Ramos (cell line): Measurements from ENCODE around the gene ISLR.

Experiments
- in situ Hi-C: fragments of 300-500 bp; cut with MboI; formaldehyde crosslinking; loops from one replicate; pipeline ENCODE4 v1.14.3; 2022; ENCODE audit warnings: low sequenced_read_pairs; ENCODE audit not compliant: unreplicated experiment

ISLR gene

GRCh38 chr15:74188216-74188615, 14.7 kb downstream of the ISLR start:
- in situ Hi-C loops = no loop called here

- in situ Hi-C loops = no loop called here
These were observed 18.3 kb downstream of the ISLR start for GRCh38 chr15:74191798-74192197.

DNA sequence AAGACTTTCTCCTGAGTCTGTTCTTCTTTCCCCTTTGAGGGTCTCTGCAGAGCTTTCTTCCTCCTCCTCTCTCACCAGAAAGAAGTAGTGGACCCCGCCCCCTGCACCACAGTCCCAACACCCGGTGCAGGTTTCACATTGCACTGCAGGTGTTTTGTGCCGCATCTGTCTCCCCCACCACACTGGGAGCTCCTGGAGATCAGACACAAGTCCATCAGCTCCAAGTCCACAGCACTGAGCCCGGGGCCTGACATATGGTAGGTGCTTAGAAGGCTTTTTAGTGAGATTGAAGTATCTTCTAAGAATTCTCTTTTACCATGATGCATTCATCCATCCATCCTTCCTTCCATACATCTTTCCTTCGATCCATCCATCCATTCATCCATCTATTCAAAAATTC, 19.2 kb downstream of the ISLR start:
- in situ Hi-C loops = no loop called here

- in situ Hi-C loops = no loop called here
These were observed 19.8 kb downstream of the ISLR start for GRCh38 chr15:74193299-74193718.

GRCh38 chr15:74193905-74194304, 20.4 kb downstream of the ISLR start:
- in situ Hi-C loops = no loop called here

GRCh38 chr15:74194572-74195559, 21.4 kb downstream of the ISLR start:
- in situ Hi-C loops = no loop called here

- in situ Hi-C loops = no loop called here
These were observed 22.7 kb downstream of the ISLR start for GRCh38 chr15:74196175-74196574.

DNA sequence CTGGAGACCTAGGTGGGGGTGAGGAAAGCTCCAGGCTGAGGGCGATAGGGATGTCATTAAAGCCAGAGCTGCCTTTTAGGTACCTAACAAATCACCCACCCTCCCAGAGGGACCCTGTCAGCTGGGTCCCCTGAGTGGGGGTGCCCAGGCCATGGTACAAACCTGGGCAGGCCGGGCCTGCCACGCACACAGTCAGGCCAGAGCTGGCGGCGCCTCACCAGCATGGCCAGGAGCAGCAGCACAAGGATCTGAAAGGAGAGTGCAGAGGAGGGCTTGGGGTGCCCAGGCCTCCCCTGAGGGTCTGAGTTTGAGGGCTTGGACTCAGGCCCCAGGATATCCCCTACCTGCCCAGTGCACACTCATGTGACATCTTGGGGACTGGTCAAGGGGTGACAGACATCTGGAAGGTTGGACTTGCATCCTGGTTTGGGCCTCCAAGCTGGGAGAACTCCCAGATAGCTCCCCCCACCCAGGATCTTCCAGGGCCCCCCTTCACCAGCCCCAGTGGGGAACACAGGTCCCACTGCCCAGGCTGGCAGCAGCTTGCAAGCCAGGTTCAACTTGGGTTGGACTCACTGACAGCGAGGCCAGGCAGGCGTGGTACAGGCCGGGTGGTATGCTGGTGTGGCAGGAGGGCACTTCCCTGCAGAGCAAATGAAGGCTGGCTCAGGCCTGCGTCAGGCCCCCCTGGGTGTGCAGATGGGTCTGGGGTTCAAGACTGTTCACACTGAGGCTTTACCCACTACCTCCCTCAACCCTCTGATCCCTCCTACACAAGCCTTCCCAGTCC, 23.9 kb downstream of the ISLR start:
- in situ Hi-C loops = no loop called here

- in situ Hi-C loops = no loop called here
These were observed 25.8 kb downstream of the ISLR start for GRCh38 chr15:74199297-74199652.

DNA sequence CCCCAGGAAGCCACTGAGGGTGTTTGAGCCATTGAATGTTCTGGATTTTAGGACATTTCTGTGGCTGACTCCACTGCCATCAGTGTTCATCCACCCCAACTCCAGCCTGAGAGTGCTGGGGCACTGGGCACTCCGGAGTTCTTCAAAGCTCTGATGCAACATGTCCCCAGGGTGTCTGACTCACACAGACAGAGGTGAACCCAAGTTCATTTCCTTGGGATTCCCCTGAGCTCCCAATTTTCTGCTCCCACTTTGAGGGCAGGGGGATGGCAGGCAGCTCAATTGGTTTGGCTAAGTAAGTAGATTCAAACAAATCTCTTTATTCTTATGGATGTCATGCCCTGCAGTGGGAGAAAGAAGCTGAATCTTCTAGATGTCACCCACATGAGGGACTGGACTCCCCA, 26.9 kb downstream of the ISLR start:
- in situ Hi-C loops = no loop called here

DNA sequence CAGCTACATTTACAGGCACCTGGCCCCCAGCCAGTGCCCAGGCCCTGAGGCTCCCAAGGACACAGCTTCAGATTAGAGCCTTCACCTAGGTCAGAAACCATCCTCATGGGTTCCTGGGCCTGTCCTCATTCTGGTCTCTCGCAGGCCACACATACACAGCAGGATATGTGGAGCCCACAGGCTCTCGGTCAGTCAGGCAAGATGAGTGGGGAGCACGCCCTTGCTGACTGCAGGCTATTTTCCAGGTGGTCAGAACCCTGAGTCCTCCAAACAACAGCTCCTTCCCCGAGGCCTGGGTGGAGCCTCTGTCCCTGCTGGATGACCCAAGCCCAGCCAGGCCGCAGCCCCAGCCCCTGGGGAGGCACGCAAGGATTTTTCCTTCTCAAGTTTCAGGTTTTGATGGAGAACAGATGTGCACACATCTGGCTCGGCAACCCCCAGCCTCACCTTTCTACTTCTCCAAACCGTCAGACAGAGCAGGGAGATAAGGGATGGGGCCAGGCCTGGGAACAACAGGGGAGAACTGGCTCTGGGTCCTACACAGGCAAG, 27.4 kb downstream of the ISLR start:
- in situ Hi-C loops = no loop called here

DNA sequence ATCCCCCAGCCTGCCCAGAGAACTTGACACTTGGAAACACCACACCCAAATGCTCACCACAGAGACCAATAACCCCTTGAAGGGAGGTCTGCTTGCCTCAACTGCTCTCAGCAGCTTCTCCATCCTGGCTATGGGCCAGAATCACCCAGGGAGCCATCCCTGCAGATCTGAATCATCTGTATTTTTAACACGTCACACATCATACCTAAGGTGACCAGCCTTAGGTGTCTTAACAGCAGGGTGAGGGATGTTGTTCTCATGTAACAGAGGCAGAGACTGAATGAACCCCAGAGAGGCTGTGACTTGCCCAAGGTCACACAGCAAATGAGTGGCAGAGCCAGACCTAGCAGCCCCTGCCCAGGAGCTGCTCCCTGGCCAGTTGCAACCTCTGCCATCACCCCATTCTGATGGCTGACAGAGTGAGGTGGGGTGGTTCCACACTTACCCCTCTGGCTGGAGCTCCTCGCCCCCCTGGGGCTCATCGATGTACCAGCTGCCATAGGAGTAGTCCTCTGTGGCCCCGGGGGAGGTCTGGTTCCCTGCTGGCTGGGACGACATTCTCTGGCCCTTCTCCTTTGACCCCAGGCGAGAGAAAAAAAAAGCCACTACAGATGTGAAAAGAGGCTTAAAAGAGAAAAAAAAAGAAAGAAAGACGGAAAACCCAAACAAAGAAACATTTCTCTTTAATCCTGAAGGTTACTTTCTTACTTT, 28.4 kb downstream of the ISLR start:
- in situ Hi-C loops = no loop called here

- in situ Hi-C loops = no loop called here
These were observed 29.2 kb downstream of the ISLR start, which contains the start of gene STRA6 for GRCh38 chr15:74202452-74203401. TSS of gene STRA6 (minus strand) at chr15:74202787. CDS start at chr15:74202267, 520 bp downstream.

DNA sequence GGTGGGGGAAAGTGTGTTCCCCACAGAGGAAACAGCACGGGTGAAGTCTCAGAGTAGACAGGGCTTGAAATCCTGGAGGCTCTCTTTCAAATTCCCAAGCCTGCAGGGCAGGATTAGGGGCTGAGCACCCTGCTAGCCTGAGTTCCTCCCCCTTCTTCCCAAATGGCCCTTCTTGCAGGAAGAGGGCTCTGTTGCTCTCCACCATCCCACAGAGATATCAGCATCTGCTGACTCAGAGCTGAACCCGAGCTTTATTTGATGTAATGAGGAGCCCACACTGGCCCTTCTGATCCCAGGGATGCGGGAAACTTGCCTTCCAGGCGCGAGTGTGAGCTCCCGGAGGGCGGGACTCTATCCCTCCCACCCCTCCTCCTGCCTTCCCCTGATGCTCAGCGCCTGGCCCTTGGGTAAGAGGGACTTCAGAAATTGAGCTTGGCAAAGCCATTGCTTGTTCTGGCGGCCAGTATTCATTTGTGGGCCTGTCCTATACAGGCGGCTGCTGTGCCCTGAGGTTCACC, 30.5 kb downstream of the ISLR start:
- in situ Hi-C loops = no loop called here

DNA sequence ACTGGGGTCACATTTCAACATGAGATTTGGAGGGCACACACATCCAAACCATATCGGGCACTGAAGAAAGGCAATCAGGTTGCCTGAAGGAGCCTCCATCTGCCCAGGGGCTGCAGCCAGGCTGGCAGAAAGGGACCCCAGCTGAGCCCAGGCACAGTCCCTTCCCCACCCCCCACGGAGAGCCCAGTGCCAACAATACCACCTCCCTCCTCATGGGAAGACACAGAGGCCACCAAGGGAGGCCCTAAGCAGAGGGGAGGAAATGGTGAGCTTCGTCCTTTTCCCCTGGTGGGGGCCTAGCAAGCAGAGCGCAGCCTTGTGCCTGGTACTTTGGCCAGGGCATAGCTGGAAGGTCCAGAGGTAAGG, 32.1 kb downstream of the ISLR start:
- in situ Hi-C loops = no loop called here

DNA sequence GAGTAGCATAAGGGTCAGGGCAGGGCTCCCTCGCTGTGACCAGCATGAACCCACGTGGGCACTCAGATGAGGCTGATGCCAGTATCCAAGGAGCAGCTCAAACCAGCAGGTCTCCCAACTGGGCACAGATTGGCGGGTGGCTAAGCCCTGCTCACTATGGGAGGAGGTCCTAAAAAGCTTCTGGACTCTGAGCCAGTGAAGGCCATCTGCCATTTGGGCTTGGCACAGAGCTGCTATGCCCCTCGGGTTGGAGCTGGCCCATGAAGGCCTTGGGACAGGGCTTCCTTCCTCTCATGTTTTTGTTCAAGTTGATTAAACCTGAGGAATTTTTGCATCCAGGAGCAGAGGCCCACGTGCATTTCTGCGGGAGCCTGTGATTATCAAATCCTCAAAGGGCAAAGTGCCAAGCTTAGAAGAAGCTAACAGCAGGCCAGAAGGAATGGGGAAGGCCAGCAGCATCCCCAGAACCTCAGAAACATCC, 33.3 kb downstream of the ISLR start:
- in situ Hi-C loops = no loop called here

DNA sequence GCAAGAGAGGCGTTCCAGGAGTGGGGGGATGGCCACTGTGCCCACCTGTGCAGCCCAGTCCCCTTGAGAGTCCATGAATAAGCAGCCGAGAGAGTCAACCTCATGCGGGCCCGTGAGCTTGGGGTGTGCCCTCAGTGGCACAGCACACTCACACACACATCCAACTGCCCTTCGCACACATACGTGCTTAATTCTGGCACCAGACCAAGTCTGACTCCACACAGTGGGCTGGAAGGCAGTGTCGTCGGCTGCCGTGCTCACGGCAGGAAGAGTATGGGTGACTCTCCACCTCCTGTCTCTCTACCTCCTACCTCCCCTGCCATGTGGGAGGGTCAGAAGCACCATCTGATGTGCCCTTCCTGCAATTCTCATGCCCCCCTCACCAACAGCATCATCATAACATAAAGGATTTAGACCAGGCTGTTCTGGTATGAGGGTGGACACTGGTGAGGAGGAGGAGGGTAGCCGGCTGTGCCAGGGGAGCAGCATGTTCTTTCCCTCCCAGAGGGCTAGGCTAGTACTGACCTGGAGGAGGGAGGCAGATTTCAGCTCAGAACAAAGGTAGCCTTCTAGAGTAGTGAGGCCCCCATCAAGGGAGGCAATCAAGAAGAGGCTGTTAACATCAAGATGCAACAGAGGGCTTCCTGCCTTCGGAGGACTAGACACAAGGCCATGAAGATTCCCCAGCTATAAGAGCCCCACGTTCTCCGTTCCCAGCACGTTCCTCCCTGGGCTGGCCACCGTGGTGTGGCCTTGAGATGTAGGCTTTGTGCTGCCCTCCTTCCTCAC, 34.3 kb downstream of the ISLR start:
- in situ Hi-C loops = no loop called here

DNA sequence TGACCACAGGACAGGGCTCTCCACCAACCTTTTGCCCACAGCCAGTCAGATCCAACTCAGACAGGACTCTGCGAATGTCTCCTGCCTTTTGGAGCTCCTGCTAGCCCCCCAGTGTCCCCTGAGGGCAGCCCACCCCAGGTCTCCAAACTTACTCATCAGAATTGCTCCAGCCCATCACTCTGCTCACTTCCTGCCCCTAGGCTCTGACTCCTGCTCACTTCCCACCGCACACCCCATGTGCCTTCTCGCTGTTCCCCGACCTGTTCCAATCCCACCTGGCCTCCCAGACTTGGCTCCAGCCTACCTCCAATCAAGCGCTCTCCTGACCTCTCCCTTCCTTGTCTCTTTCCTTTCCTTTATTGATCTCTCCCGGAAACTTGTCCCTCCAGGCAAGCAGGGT, 35.0 kb downstream of the ISLR start:
- in situ Hi-C loops = no loop called here
